ENCODE data around the gene RASGRP1. TPM values are rescaled to one million over a fixed set of nuclear protein-coding genes. Genes with fewer than 3 reads are reported as not detected.
A peak's percentile ranks its signal among the peaks of the same experiment; 100 is the strongest.

Gene RASGRP1
- total RNA-seq, 4 donors from 2014 or later: 14.4 to 25.9 (median 18.1) TPM

DNA sequence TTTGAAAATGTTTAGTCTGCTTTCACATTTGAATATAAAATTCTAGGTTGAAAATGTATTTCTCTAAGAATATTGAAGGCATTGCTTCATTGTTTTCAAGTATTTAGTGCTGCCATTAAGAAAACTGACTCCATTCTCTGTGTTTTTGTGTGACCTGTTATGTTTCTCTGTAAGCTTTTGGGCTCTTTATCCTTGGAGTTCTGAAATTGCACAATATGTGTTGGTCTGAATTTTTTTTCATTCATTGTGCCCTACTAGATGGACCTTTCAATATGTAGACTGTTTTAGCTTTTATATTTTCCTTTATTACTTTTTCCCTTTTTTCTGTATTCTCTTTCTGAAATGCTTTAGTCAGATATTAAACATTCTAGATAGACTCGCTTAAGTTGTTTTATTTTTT is 88.5 kb downstream of the RASGRP1 start:
- Histone ChIP-seq H3K36me3 (peaks cover 49% of the 10 kb centered on the region), H3K4me1 (no peaks in the 10 kb centered on the region), H3K27ac (no peak overlapping the region), H3K9me3 (no peaks in the 10 kb centered on the region), H3K4me3 (no peak overlapping the region), H3K27me3 (no peaks in the 10 kb centered on the region)
- TF ChIP-seq EP300 (IDR thresholded peaks at IDR 0.05) (no peak), POLR2AphosphoS5 (IDR thresholded peaks at IDR 0.05) (no peak), POLR2A (IDR thresholded peaks at IDR 0.05) (no peak)
- TF ChIP-seq, protein P1, sequence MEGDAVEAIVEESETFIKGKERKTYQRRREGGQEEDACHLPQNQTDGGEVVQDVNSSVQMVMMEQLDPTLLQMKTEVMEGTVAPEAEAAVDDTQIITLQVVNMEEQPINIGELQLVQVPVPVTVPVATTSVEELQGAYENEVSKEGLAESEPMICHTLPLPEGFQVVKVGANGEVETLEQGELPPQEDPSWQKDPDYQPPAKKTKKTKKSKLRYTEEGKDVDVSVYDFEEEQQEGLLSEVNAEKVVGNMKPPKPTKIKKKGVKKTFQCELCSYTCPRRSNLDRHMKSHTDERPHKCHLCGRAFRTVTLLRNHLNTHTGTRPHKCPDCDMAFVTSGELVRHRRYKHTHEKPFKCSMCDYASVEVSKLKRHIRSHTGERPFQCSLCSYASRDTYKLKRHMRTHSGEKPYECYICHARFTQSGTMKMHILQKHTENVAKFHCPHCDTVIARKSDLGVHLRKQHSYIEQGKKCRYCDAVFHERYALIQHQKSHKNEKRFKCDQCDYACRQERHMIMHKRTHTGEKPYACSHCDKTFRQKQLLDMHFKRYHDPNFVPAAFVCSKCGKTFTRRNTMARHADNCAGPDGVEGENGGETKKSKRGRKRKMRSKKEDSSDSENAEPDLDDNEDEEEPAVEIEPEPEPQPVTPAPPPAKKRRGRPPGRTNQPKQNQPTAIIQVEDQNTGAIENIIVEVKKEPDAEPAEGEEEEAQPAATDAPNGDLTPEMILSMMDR (IDR thresholded peaks at IDR 0.05): no peak
- WGBS: 93% methylated on average over 1 of the region's 1 CpG
- DNase-seq (ENCODE audit: low spot score in 2 of 2): no peak

DNA sequence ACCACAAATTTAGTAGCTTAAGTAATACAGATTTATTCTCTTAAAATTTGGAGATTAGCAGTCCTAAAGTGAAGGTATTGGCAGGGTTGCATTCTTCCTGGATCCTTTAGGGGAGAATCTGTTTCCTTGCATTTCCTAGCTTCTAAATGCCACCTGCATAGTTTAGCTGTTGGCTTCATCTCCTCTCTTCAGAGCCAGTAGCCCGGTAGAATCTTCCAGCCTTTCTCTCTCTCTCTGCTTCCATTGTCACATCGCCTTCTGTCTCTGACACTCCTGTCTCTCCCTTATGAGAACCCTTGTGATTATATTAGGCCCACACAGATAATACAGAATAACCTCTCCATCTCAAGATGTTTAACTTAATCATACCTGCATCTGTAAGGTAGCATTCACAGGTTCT is 89.3 kb downstream of the RASGRP1 start:
- 95% methylated on average over 2 of the region's 2 CpGs for WGBS
- Histone ChIP-seq H3K27ac (no peak overlapping the region), H3K36me3 (peaks cover 50% of the 10 kb centered on the region), H3K4me1 (no peaks in the 10 kb centered on the region), H3K4me3 (no peak overlapping the region), H3K9me3 (no peaks in the 10 kb centered on the region), H3K27me3 (no peaks in the 10 kb centered on the region)
- no peak for DNase-seq (ENCODE audit: low spot score in 2 of 2)
- no peak for TF ChIP-seq POLR2AphosphoS5 (IDR thresholded peaks at IDR 0.05)
- TF ChIP-seq, protein P1 (IDR thresholded peaks at IDR 0.05): no peak

DNA sequence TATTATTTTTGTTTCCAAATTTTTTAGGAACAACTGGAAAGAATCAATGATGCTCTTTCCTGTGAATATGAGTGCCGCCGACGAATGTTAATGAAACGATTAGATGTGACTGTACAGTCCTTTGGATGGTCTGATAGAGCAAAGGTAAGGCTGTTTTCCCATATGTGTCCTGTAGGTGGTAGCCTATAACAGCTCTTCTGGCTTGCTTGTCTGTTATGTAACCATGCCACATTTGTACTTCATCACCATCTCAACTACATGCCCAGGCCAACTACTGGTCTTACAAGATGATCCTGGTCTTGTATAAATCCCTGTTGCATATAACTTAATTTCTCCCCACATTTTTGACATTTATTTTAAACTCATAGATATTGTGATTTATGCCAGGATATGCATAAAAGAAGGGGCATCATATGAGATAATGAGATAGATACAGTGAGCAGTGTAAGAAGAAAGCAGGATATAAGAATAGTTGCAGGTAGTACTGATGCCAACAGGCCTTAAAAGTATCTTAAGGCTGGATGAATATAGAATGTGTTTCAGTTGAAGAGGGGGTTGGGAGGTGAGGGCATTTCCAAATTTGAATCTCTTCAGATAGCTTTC is 90.4 kb downstream of the RASGRP1 start:
- no peaks in the 10 kb centered on the region for H3K9me3 ChIP-seq
- 57% methylated on average over 4 of the region's 4 CpGs for WGBS
- H3K4me3 ChIP-seq: no peak overlapping the region
- no peaks in the 10 kb centered on the region for H3K27me3 ChIP-seq
- TF ChIP-seq, protein P1 (IDR thresholded peaks at IDR 0.05): peak; percentile 44 to 52
- TF ChIP-seq EP300 (IDR thresholded peaks at IDR 0.05) (no peak), POLR2AphosphoS5 (IDR thresholded peaks at IDR 0.05) (no peak)
- H3K4me1 ChIP-seq: no peaks in the 10 kb centered on the region
- H3K27ac ChIP-seq: no peak overlapping the region
- peaks cover 50% of the 10 kb centered on the region for H3K36me3 ChIP-seq
- no peak for DNase-seq (ENCODE audit: low spot score in 2 of 2)

DNA sequence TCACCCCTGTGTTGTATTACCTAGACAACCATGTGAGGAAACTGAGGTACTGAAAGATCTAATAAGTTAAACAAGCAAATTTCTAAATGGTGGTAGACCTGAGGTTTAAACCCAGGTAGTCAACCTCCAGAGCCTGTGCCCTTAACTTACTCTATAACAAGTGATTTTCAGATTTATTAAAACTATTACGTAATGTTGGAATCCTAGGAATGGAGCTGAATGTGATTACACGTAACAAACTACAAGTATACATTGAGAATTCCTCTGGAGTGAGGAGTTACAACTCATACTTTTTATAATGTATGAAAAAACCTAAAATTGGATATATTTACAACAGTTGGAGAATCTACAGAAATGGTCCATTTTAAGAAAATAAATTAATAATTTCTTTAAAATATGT is 92.6 kb downstream of the RASGRP1 start:
- TF ChIP-seq POLR2A (IDR thresholded peaks at IDR 0.05): no peak
- TF ChIP-seq EP300 (IDR thresholded peaks at IDR 0.05): no peak
- no peak for TF ChIP-seq POLR2AphosphoS5 (IDR thresholded peaks at IDR 0.05)
- TF ChIP-seq, protein P1 (IDR thresholded peaks at IDR 0.05): no peak
- no peaks in the 10 kb centered on the region for H3K9me3 ChIP-seq
- no peak for DNase-seq (ENCODE audit: low spot score in 2 of 2)
- H3K4me1 ChIP-seq: no peaks in the 10 kb centered on the region
- H3K27me3 ChIP-seq: no peaks in the 10 kb centered on the region
- no peak overlapping the region for H3K27ac ChIP-seq
- peaks cover 36% of the 10 kb centered on the region for H3K36me3 ChIP-seq
- no peak overlapping the region for H3K4me3 ChIP-seq
- 95% methylated on average over 2 of the region's 2 CpGs for WGBS

DNA sequence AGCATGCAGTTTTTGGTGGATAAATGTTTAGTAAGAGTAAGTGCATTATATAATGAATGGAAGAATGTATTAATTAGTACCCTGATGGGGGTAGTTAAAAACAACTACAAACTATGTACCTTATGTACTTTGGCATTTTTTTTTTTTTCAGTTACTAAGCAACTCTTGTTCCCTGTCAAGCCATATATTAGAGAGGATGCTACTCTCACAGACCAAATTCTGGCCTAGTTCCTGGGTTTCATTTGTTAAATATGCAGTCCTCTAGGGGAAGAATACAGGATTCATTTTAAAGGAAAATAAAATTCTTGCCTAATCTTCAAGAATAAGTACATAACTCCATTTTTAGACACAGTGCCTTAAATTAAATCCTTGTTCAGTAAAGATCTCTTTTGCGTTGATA is 93.8 kb downstream of the RASGRP1 start:
- TF ChIP-seq POLR2AphosphoS5 (IDR thresholded peaks at IDR 0.05) (no peak), EP300 (IDR thresholded peaks at IDR 0.05) (no peak), POLR2A (IDR thresholded peaks at IDR 0.05) (no peak)
- TF ChIP-seq, protein P1 (IDR thresholded peaks at IDR 0.05): no peak
- Histone ChIP-seq H3K36me3 (peaks cover 30% of the 10 kb centered on the region), H3K27ac (no peak overlapping the region), H3K9me3 (no peaks in the 10 kb centered on the region), H3K27me3 (no peaks in the 10 kb centered on the region), H3K4me1 (no peaks in the 10 kb centered on the region), H3K4me3 (no peak overlapping the region)
- DNase-seq (ENCODE audit: low spot score in 2 of 2): no peak
- WGBS: 86% methylated on average over 1 of the region's 1 CpG

Data from suprapubic skin (tissue), 4 donors.